Measurements from ENCODE around the gene FREM1.

Gene FREM1

DNA sequence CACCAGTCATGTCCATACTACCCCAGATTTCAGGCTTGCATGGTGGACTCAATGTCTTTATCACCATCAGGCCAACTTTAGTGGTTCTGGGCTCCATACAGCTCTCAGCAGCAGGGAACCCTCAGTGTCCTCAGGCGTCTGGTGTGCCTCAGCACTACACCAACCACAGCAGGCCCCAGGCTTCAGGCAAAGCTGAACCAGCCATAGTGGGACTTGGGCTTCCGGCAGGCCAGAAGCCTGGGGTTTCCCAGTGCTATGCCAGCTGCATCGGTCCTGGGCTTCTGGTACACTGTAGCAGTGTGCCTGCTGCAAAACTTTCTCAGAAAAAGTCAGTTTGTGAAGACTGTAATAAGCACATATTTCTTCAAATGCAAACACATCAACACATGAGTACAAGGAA is 205.9 kb downstream of the FREM1 start:
- no peak for DNase-seq (ENCODE audit: low read depth, low spot score)

DNA sequence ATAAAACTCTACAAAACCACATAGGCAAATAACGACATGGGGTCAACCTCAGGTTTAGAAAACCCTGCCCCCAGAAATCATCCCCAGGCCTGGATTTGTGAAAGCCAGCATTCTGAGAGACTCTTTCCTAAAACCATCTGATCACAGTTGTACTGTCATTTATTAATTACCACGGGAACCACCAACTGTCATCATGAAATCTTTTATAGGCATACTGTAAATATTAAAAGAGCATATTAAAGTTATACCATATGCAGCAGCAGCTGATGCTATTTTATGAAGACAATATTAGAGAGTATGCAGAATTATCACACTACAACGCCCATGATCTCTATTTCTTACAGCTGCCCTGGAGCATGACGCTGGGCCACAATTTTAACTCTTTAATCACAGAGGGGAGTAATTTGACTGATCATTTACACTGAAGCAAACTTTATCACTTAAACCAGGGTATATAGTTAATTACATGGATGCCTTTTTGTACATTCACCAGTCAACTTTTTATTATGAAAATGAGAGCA is 208.0 kb downstream of the FREM1 start:
- DNase-seq (ENCODE audit: low read depth, low spot score) = no peak

DNA sequence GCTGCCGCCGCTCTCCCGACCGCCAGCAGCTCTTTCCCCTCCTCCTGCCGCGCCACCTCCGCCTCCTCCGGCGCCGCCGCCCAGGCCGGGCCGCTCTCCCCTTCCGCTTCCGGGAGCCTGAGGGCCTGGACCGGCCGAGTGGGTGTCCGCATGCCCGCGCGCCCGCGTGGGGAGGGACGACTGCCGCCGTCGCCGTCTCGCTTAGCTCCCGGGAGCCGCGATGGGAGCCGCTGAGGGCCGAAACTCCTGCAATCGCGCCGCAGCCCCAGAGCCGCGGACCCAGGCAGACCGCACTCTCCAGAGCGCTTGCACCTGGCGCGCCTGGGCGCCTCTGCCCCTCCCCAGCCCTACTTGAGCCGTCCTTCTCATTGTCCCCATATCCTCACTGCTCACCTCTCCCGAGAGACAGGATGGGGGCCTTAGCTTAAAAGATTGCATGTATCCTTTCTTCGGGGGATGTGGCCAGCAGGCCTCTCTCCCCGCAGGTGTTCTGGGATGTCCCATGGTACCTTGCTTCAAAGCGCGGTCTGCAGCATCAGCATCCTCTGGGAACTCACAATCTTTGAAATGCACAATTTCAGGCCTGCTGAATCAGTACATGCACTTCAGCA is 216.9 kb downstream of the FREM1 start, which contains the start of gene ZDHHC21:
ZDHHC21 (minus strand) TSS at position 182 of the 611 bp plus-strand sequence. CDS start 19,092 bp downstream, outside the sequence.
- DNase-seq (ENCODE audit: low read depth, low spot score) = no peak

DNA sequence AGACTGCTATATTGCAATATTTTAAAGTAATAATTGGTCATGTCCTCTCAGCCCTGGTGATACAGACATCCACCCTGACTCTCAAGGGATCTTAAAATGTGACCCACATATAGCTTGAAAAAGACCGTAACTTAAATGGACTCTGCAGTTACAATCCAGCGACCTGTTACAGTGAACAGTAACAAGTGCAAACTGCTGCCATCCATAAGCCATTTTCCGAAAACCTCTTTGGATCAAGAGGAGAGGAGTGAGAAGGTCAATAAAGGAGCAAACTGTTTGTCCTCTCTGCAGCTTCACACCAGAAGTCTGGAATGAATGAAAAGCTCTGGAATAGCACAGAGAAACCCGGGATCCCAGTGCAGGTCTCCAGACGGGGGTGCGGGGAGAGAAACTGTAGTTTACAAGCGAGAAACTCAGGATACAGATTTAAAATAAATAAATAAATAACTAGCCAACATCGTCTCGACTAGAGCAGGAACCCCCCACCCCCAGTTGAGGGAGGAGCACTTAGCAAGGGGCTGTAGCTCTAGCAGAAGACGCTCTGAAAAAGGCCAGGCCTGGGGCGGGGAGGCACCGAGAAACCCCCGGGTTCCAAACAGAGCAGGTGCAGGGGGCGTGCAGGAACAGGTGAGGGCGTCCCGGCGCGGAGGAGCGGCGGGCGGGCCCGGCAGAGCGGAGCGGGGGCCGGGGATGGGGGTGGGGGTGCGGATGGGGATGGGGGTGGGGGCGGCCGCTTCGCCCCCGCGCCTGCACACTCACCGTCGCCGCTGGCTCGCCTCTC is 217.6 kb downstream of the FREM1 start:
- DNase-seq (ENCODE audit: low read depth, low spot score) = no peak

DNA sequence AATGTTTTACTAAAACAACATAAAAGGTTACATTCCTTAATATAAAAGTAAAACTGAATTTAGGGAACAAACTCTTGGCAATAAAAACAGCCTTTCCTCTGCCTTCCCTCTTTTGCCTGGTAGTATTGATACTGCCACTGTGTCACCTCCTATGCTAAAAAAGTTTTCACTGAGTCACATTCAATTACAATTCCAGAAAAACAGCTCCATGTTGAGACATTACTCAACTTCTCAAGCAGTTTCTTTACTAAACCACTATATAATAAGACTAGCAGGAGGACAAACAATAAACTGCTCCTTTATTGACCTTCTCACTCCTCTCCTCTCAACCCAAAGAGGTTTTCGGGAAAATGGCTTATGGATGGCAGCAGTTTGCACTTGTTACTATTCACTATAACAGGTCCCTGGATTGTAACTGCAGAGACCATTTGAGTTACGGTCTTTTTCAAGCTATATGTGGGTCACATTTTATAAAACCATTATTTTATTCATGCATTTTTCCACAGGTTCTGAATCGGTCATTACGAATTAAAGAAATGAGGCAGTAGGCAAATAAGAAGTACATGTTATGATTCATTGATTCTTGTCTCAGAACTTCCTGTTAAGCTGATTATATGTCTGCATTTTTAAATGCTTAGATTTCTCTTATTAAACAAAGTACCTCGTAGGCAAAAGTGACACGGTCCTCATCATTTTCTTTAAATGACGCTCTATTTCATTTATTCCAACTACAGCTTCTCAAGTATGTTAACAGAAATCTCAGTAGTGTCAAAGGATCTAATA is 219.1 kb downstream of the FREM1 start:
- DNase-seq (ENCODE audit: low read depth, low spot score) = no peak

DNA sequence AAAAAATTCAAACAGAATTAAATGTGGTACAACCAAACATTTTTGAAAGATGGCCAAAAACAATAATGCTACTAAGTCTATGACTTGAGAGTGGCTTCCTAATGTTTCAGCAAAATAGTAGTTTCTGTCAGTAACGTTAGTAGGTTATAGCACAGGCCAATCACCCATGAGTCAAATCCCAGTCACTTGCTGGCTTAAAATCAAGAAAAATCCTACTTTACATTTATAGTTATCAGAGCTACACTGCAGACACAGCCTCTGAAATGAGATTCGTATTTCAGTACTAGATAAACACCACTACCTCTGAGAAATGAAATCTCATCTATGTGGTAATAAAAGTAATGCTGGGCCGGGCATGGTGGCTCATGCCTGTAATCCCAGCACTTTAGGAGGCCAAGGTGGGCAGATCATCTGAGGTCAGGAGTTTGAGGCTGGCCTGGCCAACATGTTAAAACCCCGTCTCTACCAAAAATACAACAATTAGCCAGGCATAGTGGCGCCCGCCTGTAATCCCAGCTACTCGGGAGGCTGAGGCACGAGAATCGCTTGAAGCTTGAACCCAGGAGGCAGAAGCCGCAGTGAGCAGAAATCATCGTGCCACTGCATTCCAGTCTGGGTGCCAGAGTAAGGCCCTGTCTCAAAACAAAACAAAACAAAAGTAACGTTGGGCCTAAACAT is 223.0 kb downstream of the FREM1 start:
- peak; percentile 35 for DNase-seq (ENCODE audit: low read depth, low spot score)

DNA sequence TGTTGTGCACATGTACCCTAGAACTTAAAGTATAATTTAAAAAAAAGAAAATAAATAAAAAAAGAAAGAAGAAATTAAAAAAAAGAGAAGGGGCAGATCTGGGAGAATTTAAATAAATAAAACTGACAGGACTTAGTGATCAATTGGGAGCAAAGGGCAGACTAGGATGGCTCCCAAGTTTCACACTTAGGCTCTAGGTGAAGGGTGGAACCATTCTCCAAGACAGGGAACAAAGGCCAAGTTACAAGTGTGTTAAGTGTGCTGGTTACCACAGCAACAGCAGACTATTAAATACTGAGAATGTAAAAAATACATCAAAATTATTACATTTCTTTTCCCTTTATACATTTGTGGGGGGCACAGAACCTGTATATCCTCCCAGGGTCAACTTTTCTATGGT is 224.1 kb downstream of the FREM1 start:
- no peak for DNase-seq (ENCODE audit: low read depth, low spot score)
